HG03064 (cell line): ENCODE results near the gene HIVEP3.

Experiments
- ATAC-seq: cut with Tn5 transposase; IDR thresholded peaks from one replicate; pipeline ENCODE4 v1.9.1; 2021; ENCODE audit warnings: low read depth; ENCODE audit not compliant: unreplicated experiment

Gene HIVEP3

GRCh38 chr1:41497461-41498030 lies 421.2 kb downstream of the HIVEP3 start:
- no peak for ATAC-seq

GRCh38 chr1:41497056-41497440 lies 421.7 kb downstream of the HIVEP3 start:
- no peak for ATAC-seq

GRCh38 chr1:41496080-41497055 lies 422.4 kb downstream of the HIVEP3 start:
- ATAC-seq = no peak

- ATAC-seq = no peak
These were observed 423.3 kb downstream of the HIVEP3 start for GRCh38 chr1:41495210-41495948.

- ATAC-seq = no peak
These were observed 424.1 kb downstream of the HIVEP3 start for GRCh38 chr1:41494351-41495209.

- no peak for ATAC-seq
These were observed 424.9 kb downstream of the HIVEP3 start for GRCh38 chr1:41493626-41494350.

- no peak for ATAC-seq
These were observed 425.6 kb downstream of the HIVEP3 start for GRCh38 chr1:41493117-41493536.

- ATAC-seq = no peak
These were observed 426.3 kb downstream of the HIVEP3 start for GRCh38 chr1:41492341-41492848.

- no peak for ATAC-seq
These were observed 427.8 kb downstream of the HIVEP3 start for GRCh38 chr1:41490911-41491310.

GRCh38 chr1:41489561-41489960 lies 429.2 kb downstream of the HIVEP3 start:
- no peak for ATAC-seq

- ATAC-seq = no peak
These were observed 430.4 kb downstream of the HIVEP3 start for GRCh38 chr1:41488040-41488951.

- no peak for ATAC-seq
These were observed 431.3 kb downstream of the HIVEP3 start for GRCh38 chr1:41487126-41488039.

- ATAC-seq = no peak
These were observed 432.2 kb downstream of the HIVEP3 start for GRCh38 chr1:41486371-41487125.

- ATAC-seq = no peak
These were observed 432.7 kb downstream of the HIVEP3 start for GRCh38 chr1:41486053-41486370.

GRCh38 chr1:41485605-41486004 lies 433.1 kb downstream of the HIVEP3 start:
- ATAC-seq = no peak

GRCh38 chr1:41484402-41485241 lies 434.1 kb downstream of the HIVEP3 start, which contains the start of gene EDN2:
EDN2 (minus strand) TSS chr1:41484683; CDS start chr1:41484601, 82 bp downstream.
- no peak for ATAC-seq
